GM19035 (cell line): ENCODE data around the gene KDM4C.
"Not testable (repeated sequence)": the region's sequence is repeated elsewhere in the genome, so short reads cannot be mapped to it uniquely, and the experiment has no call there.

Experiments
- ATAC-seq: cut with Tn5 transposase; IDR thresholded peaks from one replicate; pipeline ENCODE4 v1.9.1; 2021; ENCODE audit not compliant: unreplicated experiment

Gene KDM4C

DNA sequence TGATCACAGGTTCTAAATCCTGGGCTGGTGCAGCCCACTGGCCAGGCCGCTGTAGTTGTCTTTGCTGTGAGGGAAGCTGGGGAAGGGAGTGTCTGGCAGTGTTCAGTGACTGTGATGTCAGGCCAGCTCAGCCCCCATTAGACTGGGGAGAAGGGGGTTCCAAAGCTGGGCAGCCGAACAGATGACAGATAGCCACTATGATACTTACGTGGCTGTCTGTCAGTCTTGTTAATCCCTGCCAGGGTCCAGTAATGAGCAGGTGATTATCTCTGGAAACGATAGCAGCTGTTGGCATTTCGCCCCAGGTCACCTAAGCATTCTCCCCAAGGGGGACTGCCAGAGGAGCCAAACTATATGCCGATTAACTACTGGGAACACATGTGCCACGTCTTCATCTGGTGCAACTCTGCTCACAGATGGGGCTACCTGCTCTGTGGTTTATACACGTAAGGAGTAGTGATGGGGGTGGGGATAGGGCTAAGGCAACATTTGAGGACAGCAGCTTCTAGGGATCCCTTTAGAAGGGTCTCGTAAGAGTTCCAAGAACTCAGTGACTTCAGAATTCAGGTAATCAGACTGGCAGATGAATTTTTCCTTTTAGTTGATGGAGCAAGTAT, 396.3 kb downstream of the KDM4C start:
- no peak for ATAC-seq

DNA sequence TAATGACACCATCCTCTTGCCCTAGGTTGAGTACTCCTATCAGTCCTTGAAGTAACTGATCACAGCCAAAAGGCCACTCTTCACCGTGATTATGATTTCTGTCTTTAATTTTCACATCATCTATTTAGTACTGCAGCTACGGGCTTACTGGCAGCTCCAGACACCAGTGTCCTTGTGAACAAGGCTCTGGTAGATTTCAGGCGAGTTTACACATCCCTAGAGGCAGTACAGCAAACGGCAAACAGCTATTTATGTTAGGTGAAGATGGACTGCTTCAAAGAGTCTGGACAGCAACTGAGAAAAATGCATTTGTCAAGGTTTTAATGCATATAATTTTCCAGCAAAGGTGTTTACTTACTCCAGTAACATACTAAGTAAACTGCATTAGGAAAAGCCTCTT, 396.9 kb downstream of the KDM4C start:
- no peak for ATAC-seq

DNA sequence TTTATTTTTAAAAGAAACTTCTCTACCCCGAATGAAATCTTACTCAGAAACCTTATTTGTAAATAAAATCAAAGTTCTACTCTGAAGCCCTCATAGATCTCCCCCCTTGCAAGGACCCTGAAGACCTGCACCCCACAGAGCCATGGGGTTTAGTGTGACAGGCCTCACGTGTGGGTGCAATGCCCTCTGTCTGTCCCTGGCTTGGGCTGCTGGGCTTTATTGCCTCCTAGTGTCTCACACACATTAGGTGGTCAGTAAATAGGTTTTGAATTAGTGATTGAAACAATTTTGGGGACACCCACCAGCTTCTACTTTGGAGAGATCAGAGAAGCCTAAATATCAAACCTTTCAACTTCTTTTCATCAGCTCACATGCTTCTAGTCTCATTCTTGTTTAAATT, 403.7 kb downstream of the KDM4C start:
- no peak for ATAC-seq

DNA sequence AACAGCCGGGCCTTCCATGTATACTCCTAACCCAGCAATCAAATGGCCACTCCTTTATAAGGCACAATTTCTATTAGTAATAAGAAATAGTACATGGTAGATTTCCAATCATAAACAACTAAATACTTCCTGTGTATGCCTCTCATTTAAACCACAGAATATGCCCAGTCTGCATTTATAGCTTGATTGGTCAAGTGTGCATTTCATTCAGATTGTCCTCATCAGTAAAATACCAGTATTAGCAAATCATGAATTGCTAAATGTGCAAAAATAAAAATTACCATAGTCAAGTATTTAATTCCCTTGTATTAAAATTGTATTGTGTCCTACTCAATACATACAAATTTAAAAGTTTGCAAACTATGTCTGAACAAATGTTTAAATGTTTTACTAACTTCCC, 406.2 kb downstream of the KDM4C start:
- no peak for ATAC-seq

DNA sequence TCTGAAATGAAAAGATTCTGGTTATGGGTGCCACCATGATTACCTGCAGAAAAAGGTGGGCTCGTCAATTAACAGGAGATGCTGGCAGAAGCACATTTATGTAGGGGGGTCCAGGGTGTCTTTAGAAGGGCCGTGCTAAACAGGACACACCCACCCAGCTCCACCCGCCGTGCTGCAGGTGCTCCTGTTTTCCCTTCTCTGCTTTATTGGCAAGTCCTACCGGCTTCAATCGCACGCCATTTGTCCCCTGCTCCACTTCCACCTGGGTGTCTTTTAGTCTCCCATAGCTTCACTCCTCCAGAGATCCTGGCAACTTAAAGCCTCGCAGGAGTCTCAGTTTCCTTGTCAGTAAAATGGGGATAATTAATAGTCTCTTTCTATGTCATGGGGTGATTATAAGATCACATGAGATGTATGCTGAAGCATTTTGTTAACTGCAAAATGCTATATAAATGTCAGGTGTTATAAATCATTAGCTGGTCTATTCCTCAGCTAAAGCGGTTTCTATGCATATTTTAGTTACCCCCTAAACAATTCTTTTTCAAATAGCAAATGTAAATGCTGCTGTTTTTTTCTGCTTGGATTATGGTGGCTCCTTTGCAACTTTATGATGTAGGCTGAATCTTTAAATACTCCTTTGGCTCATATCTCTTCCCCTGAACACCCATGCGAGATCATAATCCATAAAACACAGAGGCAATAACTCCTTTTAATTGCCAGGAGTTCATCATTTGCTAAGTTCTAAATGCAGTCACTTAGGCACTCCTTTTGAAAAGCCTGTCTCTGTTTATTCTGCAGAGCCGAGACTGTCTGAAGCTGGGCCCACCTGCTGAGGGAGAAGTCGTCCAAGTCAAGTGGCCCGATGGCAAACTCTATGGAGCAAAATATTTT, 406.9 kb downstream of the KDM4C start:
- ATAC-seq: no peak

DNA sequence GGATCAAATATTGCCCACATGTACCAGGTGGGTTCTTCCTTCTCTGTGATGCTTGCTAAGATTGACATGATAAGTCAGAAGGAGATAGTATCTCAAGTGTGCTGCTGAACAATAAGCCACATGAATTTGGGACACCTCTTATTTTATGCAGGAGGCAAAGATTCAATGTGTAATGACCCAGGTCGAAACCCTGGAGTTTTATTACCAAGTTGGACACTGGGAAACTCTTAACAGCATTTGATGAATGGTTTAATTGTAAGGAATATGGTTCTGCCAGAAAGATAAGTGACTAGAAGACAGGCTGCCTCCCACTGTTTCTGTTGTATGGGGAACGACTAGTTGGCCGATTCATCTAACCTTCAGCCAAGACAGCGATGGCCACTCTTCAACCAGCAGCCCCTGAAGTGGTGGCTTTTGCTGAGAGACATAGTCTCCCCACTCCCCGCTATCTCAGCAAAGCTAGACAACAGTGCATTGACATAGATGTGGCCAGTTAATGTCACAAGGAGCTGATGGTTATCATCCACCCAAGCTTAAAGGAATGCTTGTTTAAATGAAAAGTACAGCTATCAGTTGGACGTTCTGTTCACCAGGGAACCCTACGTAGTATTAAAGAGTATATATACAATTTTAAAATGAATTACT, 407.7 kb downstream of the KDM4C start:
- no peak for ATAC-seq

DNA sequence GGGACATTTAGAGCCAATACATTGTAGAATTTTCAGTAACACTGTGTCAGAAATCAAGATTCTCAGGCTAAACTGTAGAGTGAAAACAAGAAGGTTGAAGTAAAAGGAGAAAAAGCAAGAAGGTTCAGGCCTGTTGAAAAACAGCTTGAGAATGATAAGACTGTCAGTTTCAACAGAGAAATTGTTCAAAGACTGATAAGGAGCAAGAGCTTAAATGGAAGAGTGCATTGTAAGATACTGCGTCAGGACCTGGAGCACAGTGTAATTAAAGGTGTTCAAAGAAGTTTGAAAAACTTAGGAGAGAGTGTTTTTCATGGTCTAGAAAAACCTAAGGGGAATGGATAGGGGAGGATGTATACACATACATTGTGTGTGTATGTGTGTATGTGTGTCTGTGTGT, 408.3 kb downstream of the KDM4C start:
- no peak for ATAC-seq

DNA sequence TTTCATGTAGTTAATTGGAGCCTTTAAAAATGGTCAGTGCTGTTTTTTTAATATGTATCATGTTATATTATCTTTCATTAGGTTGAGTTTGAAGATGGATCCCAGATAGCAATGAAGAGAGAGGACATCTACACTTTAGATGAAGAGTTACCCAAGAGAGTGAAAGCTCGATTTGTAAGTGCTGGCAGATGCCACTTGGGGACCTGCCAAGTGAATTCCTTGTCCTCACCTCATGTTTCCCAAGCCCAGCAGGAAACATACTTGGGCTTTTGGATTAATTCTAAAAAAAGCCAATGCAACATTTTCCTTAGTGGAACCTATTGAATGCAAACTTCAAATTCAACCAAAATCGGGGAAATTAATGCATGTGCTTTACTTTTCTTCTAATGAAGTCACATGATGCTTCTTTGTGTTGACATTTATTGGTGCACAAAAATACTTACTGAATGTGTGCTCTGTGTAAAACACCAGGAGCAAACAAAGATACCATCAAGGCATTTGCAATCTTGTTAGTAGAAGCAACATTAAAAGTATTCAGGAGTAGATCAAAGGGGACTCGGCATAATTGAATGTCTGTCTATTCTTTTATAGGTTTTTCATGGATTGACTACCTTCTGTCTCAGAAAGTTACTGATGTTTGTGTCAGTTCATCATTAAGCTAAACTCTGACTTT, 412.1 kb downstream of the KDM4C start:
- ATAC-seq: no peak

DNA sequence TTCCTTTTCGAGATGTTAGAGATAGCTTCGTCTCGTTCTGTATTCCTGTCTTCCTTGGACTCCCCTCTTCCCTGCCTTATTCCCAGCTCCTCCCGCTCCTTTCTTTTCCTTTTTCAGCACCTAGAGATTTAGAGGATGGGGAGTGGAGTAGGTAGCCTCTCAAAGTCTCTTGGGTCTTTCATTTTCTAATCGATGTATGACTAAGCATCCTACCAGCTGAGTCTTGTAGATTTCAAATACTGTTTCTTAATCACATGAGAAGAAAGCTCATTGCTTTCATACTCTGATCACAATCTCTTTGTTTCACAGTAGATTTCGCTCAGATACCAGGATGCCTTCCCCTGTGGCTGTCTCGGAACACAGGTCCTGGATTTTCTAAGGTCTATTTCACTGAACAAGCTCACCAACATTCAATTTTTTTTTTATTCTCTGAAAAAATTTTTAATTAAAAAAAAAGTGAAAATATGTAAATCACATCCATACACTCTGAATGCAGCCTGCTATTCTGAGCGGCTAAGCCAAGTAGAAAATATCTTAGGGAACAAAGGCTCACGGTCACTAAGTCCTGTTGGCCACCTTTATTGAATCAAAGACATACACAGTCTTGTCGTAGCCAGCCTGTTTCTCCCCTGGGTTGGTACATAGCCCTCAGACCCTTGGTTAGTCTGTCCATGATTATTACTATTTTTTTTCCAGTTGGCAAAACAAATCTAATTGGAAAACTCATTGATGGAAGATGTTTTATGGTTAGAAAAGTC, 413.8 kb downstream of the KDM4C start:
- no peak for ATAC-seq

DNA sequence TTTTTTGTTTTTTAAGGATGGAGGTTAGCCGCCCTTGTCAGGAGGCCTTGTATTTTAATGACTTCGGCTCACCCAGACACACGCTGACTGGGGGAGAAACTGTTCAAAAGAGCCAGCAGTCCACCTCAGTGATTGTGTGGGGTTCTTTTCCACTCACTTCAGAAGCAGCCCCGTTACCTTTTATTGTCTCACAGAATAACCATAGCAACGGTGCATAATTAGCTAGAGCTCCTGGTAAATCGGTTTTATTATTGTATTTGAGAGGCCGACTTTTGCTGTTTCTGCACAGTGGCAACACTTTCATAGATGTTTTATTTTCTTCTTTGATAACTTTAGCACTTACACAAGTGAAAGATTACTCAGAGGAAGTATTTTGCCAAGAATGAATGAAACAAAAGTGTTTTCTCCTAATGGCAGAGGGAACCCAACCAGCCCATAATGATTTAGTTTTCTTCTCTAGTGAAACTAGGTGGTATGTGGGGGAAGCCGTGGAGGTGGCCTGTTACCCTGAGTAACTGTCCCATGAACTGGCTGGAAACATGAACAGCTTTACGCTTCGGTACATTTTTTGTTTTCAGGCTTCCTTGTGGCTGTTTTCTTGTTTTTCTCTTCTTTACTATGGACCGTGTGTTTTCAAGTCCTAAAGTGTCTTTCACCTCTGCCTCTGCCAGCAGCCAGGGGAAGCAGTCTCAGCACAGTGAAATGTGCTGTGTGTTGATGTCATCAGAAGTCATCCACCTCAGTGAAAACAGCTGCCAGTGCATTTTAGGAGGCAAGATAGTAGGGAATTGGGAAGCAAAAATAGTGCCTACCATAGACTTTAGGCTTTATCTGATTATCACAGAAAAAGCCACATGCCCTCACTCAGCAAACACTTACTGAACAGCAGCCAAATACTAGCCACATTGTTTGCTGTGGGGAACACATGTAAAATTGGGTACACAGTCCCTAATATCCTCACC, 414.7 kb downstream of the KDM4C start:
- no peak for ATAC-seq

DNA sequence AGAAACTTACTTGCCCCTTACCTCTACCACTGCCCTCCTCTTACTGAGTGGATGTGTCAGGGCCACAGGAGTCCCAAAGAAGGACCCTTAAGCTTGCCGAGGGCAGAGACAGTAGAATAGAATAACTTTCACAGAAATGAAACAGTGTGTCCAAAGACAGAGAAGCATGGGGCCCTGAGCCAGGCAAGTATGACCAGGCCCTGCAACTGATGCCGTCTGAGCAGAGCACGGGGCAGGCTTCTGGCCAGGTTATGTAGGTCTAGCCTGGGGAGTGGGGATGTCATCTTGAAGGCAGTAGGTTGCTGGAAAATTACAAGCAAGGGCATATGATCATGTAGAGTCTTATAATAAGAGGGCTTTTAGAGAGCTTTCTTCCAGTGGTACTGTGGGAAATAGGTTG, 415.4 kb downstream of the KDM4C start:
- ATAC-seq: no peak

DNA sequence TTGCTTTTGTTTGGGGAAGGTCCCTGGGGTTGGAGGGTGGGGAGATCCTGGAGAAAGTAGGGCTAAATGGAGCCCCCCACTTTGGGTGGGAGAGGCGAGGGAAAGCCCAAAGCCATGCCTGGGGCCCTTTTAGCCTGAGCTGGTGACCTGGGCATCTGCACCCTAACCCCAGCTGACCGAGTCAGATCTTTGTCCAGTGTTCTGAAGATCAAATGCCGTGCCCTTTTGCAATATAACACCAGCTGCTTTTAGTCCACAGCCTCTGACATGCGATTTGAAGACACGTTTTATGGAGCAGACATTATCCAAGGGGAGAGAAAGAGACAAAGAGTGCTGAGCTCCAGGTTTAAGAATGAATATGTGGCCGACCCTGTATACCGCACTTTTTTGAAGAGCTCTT, 416.5 kb downstream of the KDM4C start:
- ATAC-seq: no peak

DNA sequence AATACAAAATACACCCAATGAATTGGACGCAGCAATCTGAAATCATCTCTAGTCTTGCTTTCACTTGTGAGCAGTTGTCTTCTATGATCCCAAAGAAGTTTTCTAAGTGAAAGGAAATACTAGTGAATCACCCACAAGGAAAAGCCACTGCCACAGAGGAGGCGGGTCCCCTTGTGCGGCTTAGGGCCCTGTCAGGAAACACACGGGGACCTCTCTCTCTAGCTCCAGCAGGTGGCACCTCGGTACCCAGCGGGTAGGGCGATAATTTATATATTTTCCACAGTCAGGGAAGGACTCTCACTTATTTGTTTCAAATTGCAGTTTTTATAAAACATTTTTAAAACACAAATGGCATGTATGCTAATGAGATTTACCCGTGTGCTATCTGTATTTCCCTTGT, 417.1 kb downstream of the KDM4C start:
- ATAC-seq: no peak

DNA sequence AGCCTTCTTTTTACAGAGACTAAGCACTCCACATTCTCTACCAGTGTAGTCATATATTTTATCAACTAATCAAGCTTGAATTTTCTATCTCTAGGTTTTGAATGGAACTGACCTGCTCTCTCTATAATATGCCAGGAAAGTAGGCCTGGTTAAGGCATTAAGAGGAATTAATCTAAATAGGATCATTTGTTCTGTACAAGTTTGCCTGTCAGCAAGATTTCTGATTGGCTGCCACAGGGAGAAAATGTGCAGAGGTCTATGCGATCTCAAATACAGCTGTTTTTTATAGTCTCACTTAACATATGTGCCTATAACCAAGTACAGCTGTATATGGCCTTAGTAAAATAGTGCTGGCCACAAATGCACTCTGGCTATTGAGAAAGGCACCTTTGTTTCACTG, 418.8 kb downstream of the KDM4C start:
- no peak for ATAC-seq

DNA sequence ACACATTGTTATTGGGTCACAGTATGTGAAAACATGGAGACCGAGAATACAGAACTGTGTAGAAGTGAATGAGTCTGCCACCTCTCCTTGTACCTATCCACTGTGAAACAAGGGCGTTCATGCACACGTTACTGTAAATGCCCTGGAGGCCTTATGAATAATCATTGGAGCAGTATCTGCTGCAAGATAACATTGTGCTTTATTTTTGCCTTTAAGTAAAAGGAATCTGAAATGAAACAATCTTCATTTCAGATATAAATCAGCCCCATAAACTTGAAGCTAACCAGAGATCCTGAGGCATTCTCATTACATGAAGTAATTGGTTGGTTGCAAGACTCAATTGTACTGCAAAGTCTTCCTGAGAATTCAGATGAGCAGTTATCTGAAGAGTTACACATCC, 419.6 kb downstream of the KDM4C start:
- no peak for ATAC-seq

DNA sequence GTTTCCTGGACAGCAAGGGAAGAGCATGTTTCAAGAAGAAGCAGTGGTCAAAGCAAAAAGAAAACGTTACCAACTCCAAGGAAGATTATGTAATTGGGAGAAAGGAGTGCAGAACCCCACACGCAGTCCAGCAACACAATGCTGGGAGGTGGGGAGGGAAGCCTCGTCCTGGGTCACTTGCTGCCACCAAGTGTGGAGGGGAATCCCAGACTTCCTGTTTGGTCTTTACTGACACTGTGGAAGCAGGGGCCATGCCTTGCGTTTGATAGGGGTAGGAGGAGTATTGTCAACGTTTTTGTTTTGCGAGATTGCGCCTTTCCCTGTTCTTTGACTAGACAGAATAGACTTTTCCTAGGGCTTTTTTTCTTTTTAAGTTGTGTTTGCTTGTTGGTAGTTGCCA, 421.0 kb downstream of the KDM4C start:
- ATAC-seq: no peak

DNA sequence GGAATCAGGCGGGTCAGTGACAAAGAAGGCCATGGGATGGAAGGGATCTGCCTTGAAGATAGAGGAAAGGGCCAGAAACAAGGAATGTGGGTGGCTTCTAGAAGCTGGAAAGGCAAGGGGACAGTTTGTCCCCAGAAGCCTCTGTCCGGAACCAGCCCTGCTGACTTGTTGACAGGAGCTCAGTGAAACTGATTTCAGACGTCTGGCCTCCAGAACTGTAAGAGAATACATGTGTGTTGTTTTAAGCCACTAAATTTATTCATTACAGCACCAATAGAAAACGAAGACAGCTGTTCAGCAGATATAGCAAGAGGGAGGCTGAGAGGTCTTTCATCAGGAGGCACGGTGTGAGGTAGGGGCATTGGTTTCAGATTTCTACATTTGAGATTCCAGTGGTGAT, 422.5 kb downstream of the KDM4C start:
- ATAC-seq: no peak

DNA sequence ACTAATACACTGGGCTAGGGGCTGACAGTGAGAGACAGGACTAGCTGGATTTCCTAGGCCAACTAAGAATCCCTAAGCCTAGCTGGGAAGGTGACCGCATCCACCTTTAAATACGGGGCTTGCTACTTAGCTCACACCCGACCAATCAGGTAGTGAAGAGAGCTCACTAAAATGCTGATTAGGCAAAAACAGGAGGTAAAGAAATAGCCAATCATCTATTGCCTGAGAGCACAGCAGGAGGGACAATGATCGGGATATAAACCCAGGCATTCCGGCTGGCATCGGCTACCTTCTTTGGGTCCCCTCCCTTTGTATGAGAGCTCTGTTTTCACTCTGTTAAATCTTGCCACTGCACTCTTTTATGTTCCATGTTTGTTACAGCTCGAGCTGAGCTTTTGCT, 425.4 kb downstream of the KDM4C start:
- not testable (repeated sequence) for ATAC-seq

DNA sequence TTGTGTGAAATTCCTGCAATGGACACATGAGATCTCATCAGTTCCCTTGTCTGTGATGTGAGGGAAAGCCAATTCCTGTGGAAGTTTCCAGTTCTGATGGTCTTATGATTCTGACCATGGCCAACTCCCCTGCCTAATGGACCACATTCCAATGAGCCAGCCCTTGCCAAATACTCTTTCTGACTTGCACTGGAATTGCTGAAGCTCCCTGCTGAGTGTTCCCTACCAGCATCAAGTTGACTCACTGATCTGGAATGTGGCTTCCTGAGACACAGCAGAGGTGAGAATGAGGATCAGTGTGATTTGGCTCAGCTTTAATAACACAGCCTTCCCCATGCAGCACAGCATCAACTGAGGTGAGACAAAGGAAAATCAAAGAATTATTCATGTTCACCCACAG, 427.8 kb downstream of the KDM4C start:
- ATAC-seq: no peak

DNA sequence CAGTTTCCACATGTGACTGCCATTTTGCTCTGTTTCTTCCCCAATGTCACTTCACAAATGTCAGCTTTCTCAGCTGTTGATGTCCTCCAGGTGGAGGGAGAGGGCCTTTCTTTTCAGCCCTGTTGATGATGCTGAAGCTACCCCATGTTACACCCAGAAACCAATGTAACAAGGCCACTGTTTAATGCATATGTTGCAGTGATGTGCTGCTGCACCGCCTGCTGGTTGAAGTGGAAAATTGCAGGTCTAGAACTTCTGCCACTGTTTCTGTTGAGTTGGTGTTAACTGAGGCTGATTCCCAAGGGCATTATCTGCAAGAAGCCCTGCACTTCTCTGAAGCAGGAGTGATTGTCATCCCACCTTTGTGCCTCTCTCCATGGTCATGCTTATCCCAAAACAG, 428.4 kb downstream of the KDM4C start:
- no peak for ATAC-seq
